ENCODE results near the gene TRPM5.

The TRPM5 gene

DNA sequence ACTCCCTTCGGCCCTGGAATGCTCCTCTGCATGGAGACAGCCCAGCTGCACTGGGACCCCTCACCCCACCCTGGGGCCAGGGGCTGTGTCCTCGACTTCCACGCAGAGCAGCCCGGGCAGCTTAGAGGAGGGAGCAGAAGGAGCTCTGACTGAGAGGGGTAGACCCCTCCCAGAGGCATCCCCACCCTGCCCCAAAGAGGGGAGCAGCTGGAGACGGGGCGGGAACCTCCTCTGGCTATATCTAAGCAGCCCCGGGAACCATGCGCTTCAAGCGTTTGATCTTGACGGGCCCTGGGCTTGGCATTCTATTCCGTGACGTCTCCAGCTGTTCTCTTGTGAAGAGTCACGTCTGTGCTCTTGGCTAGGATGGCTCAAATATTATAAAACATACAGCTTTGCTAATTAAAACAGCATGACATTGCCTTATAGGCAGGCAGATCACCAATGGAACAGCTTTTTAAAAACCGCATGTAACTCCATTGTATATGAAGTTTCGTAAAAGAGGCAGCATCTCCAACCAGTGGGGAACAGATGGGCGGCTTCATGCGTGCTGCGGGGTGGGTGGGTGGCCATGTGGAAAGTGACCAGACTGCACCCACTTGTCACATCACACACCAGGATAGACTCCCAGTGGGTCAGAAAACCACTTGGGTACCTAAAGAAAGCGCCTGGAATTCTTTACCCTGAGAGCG, 8.2 kb upstream of the TRPM5 start:
- no peak for DNase-seq

GRCh38 chr11:2451916-2452315, 7.6 kb upstream of the TRPM5 start:
- no peak for DNase-seq

DNA sequence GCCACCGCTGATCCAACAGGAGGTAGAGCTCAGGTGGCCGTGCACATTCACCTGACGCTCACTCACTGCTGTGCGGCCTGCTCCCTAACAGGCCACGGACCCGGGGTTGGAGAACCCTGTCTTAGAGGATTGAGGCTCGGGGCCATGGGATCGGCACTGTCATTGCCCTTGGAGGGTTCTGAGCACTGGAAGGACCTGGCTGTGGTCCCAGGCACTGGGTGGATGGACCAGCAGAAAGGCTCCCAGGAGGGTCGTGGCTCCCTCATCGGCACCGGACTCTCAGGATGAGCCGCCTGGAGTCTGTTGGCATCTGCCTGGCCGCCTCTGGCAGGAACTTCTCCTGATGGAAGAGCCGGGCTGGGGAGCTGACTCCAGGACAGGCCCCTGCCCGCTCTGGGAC, 7.0 kb upstream of the TRPM5 start:
- DNase-seq, result no peak

DNA sequence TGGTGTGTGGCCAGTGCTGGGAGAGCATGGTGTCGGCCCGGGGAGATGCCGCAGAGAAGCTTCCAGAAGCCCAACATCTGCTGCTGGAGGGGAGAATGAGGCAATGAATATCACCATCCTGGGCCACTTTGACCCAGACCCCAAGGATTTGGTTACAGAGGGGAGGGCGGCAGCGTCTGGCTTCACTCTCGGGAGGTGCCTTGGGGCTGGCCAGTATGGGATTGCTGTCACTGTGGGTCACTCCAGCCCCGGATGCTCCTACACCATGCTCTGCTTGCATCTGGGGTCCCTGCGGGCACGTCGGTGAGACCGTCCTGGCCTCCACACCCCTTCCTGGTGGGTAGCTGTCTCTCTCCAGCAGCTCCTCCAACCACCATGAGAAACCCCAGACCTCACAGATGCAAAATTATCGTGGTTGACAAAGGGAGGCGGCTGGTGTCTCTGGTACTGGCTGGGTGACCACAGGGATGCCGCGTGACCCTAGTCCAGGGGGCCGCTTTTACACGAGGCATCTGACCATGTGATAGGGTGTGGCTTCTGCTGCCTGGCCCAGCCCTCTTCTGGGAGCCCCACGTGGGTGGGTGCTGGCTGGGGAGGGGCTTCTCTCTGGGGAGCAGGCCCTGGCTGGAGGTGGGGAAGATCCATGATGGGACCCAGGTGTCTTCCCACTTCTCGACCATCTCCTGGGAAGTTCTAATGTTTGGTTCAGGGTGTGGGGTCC, 6.2 kb upstream of the TRPM5 start:
- DNase-seq, result no peak

- no peak for DNase-seq
Measured at GRCh38 chr11:2449548-2450320, 5.4 kb upstream of the TRPM5 start.

- no peak for DNase-seq
Measured at GRCh38 chr11:2448661-2449547, 4.6 kb upstream of the TRPM5 start.

GRCh38 chr11:2447951-2448650, 3.8 kb upstream of the TRPM5 start:
- DNase-seq, result no peak

DNA sequence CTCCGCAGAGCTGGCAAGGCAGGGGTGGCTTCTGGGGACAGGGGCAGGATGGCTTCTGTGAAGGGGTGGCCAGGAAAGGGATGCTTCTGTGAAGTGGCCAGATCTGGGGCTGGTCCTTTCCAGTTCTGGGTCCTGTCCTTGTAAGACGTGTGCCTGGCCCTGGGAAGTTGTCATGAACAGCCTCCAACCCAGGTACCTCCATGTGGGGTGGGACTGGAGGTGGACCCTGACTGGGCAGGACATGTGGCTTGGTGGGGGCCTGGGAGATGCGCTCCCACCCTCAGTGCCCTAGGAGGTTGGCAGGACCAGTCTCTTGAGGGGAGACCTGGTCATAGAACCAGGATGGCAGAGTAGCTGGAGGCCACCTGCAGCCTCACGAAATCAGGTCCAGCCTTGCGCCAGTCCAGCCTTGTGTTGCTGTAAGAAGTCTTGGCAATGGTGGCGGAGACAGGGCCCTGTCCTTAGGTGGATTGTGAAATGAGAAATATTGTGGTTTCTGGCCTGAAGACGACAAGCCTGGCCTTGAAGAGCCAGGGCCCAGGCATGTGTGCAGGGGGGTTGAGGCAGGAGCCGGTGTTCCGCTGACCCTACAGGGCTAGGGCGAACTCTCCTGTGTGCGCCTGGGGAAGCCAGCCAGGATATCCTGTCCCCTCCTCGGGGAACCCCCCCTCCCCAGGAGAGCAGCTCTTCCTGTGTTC, 3.1 kb upstream of the TRPM5 start:
- DNase-seq, result no peak

DNA sequence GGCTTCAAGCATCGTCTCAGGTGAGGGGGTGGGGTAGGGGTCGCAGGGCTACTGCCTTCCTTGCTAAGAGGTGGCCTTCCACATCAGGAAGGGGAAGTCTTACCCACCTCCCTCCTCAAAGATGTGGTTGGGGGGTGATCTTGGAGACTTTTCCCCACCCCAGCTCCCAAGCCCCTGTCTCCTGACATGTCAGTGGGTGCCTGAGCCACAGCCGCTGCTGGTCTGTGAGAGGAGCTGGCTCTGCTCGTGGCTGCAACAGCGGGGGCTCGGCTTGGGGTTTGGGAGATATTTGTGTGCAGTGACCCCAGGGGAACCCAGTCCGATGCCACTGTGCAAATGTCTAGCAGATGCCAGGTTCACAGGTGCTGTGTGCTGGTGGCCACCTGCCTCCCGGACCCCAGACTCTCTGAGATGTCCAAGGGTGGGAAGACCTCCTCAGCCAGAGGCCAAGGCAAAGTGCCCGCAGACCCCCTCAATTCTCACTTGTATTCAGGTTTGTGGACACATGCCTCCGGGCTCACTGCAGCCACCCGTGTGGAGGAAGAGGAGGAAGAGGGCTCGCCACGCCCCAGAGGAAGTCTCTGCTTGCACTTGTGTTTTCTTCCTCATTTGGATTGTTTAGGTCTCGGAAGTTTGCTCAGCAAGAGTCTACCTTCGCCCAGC, 2.4 kb upstream of the TRPM5 start:
- DNase-seq, result peak; percentile 31

- DNase-seq, result no peak
Measured at GRCh38 chr11:2445746-2446551, 1.6 kb upstream of the TRPM5 start.

GRCh38 chr11:2444821-2445745, 769 bp upstream of the TRPM5 start, which contains the start of gene KCNQ1:
KCNQ1 (plus strand) TSS chr11:2445008; CDS start chr11:2445099, 91 bp downstream.
- peak; percentile 64 for DNase-seq

- no peak for DNase-seq
Measured at GRCh38 chr11:2443406-2443805, 908 bp downstream of the TRPM5 start.

GRCh38 chr11:2442589-2442988, 1.7 kb downstream of the TRPM5 start:
- DNase-seq, result no peak

DNA sequence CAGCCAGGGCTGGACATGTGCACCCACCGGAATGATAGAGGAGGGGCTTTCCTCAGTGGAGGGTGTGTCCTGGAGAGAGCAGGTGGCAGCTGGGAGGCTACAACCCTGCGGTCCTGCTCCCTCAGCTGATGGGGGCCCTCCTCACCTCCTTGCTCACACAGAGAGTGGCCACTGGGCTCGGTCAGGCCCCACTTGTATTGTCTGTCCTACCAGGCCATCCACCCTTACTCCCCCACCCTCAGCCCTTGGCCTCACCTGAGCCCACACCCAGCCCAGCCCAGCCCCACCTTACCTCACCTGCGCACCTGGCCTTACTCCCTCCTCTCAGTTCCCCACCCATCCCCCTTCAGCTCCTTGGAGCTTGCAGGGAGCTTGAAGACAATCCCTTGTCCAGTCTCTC, 3.1 kb downstream of the TRPM5 start:
- no peak for DNase-seq

- peak; percentile 22 for DNase-seq
Measured at GRCh38 chr11:2440646-2441045, 3.7 kb downstream of the TRPM5 start.

GRCh38 chr11:2439820-2440219, 4.5 kb downstream of the TRPM5 start:
- DNase-seq, result no peak

DNA sequence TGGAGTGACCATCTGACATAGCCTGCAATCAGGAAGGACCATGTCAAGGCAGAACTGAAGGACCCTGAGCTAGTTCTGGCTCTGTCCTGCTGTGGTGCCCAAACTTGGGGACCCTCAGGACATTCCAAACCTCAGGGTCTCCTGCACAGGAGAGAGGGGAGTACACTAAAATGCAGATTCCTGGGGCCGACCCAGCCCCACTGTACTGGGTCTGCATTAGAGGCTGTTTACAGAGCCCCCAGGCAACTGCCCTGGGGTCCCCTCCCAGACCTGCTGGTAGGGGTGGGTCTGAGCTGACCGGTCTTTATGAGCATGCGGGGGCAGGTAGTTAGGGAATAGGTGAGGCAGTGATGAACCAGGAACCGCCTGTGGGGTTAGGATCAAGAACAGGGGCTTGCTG, 6.8 kb downstream of the TRPM5 start:
- no peak for DNase-seq

GRCh38 chr11:2436521-2437031, 7.7 kb downstream of the TRPM5 start:
- DNase-seq, result no peak

Measured in CD4-positive, alpha-beta T cell treated with Interferon gamma for 1 hour (primary cell).